Erythroblast (primary cell): ENCODE data around the gene MMP21.

Experiments
- DNase-seq, 2 experiments: peaks; one replicate each; lab custom pipeline; 2025; lab: John Stamatoyannopoulos, UW
- GATA1 ChIP-seq: IDR thresholded peaks from 2 replicates; pipeline ENCODE4 v1.6.1; 2011; ENCODE audit warnings: low read depth, mild to moderate bottlenecking, control low read depth, low read length, moderate library complexity
- POLR2A ChIP-seq: IDR thresholded peaks from 2 replicates; pipeline ENCODE4 v1.6.1; 2011; ENCODE audit warnings: mild to moderate bottlenecking, low read length

MMP21 gene

DNA sequence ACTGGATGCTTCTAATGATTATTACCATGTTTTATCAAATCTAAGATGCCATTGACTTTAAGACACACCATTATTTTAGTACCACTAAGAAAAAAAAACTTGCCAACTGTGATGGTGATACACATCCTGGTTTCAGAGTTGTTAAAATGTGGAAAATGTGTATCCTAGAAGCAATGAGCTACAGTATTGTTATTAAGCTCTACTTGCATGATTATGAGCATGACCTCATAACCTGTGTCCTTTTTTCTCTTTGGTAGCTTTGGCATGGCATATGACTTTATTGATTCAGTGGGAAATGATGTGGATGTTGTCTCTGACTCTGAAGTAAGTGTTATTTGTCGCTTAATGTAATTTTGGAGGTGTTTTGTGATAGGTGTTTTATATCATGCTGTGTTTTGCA lies 52.8 kb downstream of the MMP21 start:
- no peak for TF ChIP-seq GATA1
- no peak for TF ChIP-seq POLR2A
- DNase-seq: no peak

DNA sequence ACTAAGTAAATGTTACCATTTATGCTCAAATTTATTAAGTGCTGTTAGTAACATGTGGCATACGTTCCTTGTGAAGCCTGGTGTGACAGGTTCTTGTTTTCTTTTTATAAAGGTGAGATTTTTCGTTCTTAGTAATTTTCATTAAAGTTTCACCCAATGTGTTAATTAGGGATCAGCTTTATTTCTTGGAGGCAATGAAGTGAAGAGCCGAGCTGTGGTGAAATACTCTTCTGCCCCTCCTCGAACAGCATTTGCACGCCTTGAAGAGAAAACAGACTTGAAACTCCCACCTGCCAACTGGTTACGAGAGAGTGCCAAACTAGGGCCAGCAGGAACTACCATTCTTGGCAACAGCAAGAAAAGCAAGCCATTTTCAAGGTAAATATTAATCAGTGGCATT lies 54.6 kb downstream of the MMP21 start:
- DNase-seq: no peak
- TF ChIP-seq POLR2A (no peak), GATA1 (no peak)

DNA sequence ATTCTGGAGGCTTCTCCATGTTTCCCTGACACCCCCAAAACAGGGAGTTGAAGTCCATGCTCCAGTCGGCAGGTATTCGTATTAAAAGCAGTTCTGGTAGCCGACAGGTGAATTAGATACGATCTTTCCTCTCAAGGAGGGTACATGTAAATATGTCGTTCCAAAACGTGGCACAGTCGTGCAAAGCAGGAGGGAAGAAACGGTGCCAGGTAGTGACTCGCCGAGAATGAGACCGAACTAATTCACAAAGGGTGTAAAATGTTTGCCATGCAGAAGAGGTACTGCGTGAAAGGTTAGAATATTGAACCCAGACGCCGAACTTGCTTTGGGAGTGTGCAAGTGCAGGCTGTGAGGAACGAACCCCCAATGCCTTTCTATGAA lies 55.6 kb downstream of the MMP21 start:
- peak; percentile 56 to 63 for DNase-seq
- TF ChIP-seq POLR2A (no peak), GATA1 (no peak)

DNA sequence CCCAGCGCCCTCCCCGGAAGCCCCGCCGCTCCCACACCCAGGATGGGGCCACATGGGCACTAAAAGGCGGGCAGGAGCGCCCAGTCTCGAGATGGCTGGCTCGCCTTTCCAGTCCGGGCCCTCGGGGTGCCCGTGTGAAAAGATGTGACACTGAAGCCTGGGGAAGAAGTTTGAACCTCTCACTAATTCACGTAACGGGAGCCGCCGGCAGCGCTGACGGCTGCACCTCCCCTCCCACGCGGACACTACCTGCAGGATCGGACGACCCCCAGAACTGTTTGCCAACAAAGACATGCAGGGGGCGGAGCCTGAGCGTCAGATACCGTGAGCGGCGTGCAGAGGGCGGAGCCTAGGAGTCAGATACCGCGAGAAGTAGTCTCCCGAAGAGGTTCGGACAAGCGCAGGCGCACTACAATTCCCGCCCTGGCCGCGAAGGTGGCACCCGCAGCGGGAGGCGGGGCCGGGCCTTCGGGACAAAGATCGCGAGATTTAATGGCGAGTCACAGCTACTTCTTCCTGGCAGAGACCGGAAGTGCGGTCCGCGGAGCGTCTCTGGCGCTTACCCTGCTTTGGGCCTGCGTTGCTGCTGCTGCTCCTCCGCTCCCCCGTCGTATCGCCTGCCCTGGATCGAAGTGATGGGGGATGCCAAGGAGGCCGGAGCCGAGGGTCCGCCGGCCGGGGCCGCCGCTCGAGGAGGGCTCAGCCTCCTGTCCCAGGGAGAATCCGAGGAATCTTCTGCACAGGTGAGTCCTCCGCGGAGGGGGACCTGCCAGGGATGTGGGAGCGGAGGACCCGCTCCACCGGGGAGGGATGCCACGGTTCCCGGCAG lies 56.2 kb downstream of the MMP21 start, which contains the start of gene EDRF1:
EDRF1 (plus strand) TSS at position 537 of the 829 bp plus-strand sequence; CDS start at position 636, 99 bp downstream.
- DNase-seq: peak; percentile 99
- peak; percentile 92 for TF ChIP-seq POLR2A
- TF ChIP-seq GATA1: no peak
